Keratinocyte (primary cell): ENCODE measurements around the gene TMEM123. TPM values are rescaled to one million over a fixed set of nuclear protein-coding genes. Genes with fewer than 3 reads are reported as not detected.

Experiments
- DNase-seq: peaks from one replicate; pipeline ENCODE4 v3.0.0-alpha.2; 2011; ENCODE audit warnings: low read depth, missing footprints, low spot score
- FAIRE-seq: peaks from 2 replicates; lab custom pipeline; 2011; peaks lifted over from hg19 to GRCh38; lab: Jason Lieb, UNC
- H2AFZ ChIP-seq: 2 replicates; pipeline ENCODE4 v1.6.0; 2012; ENCODE audit warnings: low read length, control low read depth, inconsistent platforms; ENCODE audit not compliant: control insufficient read depth
- H3K27ac ChIP-seq: 2 replicates; pipeline ENCODE4 v1.5.1; 2011; ENCODE audit warnings: low read length; ENCODE audit not compliant: control insufficient read depth, insufficient read depth
- H3K27me3 ChIP-seq: 3 replicates; pipeline ENCODE4 v1.6.0; 2011; ENCODE audit warnings: low read length; ENCODE audit not compliant: control insufficient read depth, insufficient read depth; ENCODE audit errors: extremely low read depth
- H3K36me3 ChIP-seq, 2 experiments: 2 replicates in 1 of 2; 3 replicates in 1 of 2; pipeline ENCODE4 v1.5.1; 2011; ENCODE audit warnings: low read length in 2 of 2, mild to moderate bottlenecking in 1 of 2; ENCODE audit not compliant: control insufficient read depth in 2 of 2, insufficient read depth in 2 of 2; ENCODE audit errors: extremely low read depth in 1 of 2
- H3K4me1 ChIP-seq: 3 replicates; pipeline ENCODE4 v1.5.1; 2011; ENCODE audit warnings: low read length; ENCODE audit not compliant: control insufficient read depth, insufficient read depth; ENCODE audit errors: extremely low read depth
- H3K4me2 ChIP-seq: 3 replicates; pipeline ENCODE4 v1.6.0; 2011; ENCODE audit warnings: low read depth, low read length; ENCODE audit not compliant: control insufficient read depth, insufficient read depth; ENCODE audit errors: extremely low read depth
- H3K4me3 ChIP-seq, 3 experiments: fragments of 200-600 bp in 1 of 3; sonication (generic) in 1 of 3; 2 replicates in 2 of 3; 3 replicates in 1 of 3; pipeline ENCODE4 v1.5.1; 2011 to 2016; ENCODE audit warnings: low read length in 3 of 3, mild to moderate bottlenecking in 3 of 3, control low read depth in 2 of 3, inconsistent platforms in 1 of 3, low read depth in 1 of 3, mixed read lengths in 1 of 3, mixed run types in 1 of 3, moderate library complexity in 1 of 3; ENCODE audit not compliant: control insufficient read depth in 2 of 3, insufficient read depth in 2 of 3; ENCODE audit errors: extremely low read depth in 1 of 3
- H3K79me2 ChIP-seq: 2 replicates; pipeline ENCODE4 v1.6.0; 2012; ENCODE audit warnings: low read length; ENCODE audit not compliant: control insufficient read depth, insufficient read depth
- H3K9ac ChIP-seq: 3 replicates; pipeline ENCODE4 v1.6.0; 2011; ENCODE audit warnings: low read length; ENCODE audit not compliant: control insufficient read depth, insufficient read depth; ENCODE audit errors: extremely low read depth
- H3K9me1 ChIP-seq: 3 replicates; pipeline ENCODE4 v1.6.0; 2011; ENCODE audit warnings: low read length; ENCODE audit not compliant: control insufficient read depth, insufficient read depth; ENCODE audit errors: extremely low read depth
- H3K9me3 ChIP-seq: 2 replicates; pipeline ENCODE4 v1.5.1; 2012; ENCODE audit warnings: low read depth, low read length; ENCODE audit not compliant: control insufficient read depth
- H4K20me1 ChIP-seq: 3 replicates; pipeline ENCODE4 v1.6.0; 2011; ENCODE audit warnings: low read length; ENCODE audit not compliant: control insufficient read depth, insufficient read depth; ENCODE audit errors: extremely low read depth
- CTCF ChIP-seq, 3 experiments: IDR thresholded peaks in 1 of 3; conservative IDR thresholded peaks in 1 of 3; optimal IDR thresholded peaks in 1 of 3; 2 replicates in 2 of 3; 3 replicates in 1 of 3; pipeline versions ENCODE3 to v1.5.1; 2011; ENCODE audit warnings: low read length in 3 of 3, mild to moderate bottlenecking in 3 of 3, moderate library complexity in 2 of 3, control low read depth in 1 of 3, inconsistent platforms in 1 of 3; ENCODE audit not compliant: insufficient read depth in 2 of 3; ENCODE audit errors: extremely low read depth in 1 of 3
- EZH2 ChIP-seq: IDR thresholded peaks from one replicate; pipeline ENCODE4 v1.6.1; 2012; ENCODE audit warnings: inconsistent platforms, mild to moderate bottlenecking, low read length, moderate library complexity
- dilution Hi-C: fragments of 300-500 bp; cut with MboI; formaldehyde crosslinking; loops from one replicate; pipeline ENCODE4 v1.7.0; 2020; ENCODE audit warnings: low sequenced_read_pairs; ENCODE audit not compliant: extremely low pct_ligation_motif_present
- polyA plus RNA-seq, 5 experiments: library from polyadenylated mRNA; depleted of rRNA in 3 of 5; stranded (reverse) in 3 of 5; stranded (forward) in 1 of 5; unstranded in 1 of 5; fragments of >200 nt; gene quantifications; 1 replicate in 1 of 5; 2 replicates in 3 of 5; 3 replicates in 1 of 5; pipeline versions ENCODE4 v1.2.1 to v1.2.3, GENCODE V29; 2011 to 2012; ENCODE audit warnings: missing spikeins in 2 of 5, low read depth in 1 of 5, low replicate concordance in 1 of 5

The TMEM123 gene
- polyA plus RNA-seq, 1 donor (not counting 4 experiments of a cell fraction or from before 2014, with no cell fraction given), result 408 TPM

DNA sequence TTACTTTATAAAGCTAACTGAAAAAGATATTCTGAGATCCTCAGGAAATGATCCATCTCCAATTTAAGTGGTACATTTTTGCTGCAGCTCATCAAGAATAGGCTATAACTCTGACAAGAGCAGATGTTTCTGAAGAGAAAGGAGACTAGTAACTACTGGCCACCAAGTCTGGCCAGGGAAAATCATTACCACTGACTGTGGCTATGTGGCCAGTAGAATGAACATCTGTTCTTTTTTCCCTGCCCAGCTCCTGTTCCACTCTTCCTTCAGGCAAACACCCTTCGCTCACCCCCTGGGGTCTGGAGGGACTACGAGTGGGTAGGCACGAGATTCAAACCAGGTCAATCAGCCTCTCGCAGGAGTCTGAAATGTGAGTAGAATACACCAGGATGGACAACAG, 23.9 kb downstream of the TMEM123 start:
- H3K4me3 ChIP-seq, result no peak overlapping the region
- TF ChIP-seq EZH2 (no peak), CTCF (optimal IDR thresholded peaks at IDR 0.05 in 1 of 3, IDR thresholded peaks at IDR 0.05 in 1 of 3, conservative IDR thresholded peaks at IDR 0.05 in 1 of 3; ENCODE audit: extremely low read depth in 1 of 3, insufficient read depth in 2 of 3, low read length in 3 of 3) (no peak)
- no peak for FAIRE-seq
- no peak overlapping the region for H3K4me2 ChIP-seq
- peaks cover 3 to 4% of the 10 kb centered on the region in 2 experiments for H3K36me3 ChIP-seq
- H3K27me3 ChIP-seq, result no peaks in the 10 kb centered on the region
- H3K9ac ChIP-seq, result no peak overlapping the region
- no peaks in the 10 kb centered on the region for H3K9me1 ChIP-seq
- peaks cover 50% of the 10 kb centered on the region for H3K79me2 ChIP-seq
- DNase-seq, result no peak
- no peaks in the 10 kb centered on the region for H4K20me1 ChIP-seq
- no peak overlapping the region for H3K27ac ChIP-seq
- peaks cover 6% of the 10 kb centered on the region for H3K9me3 ChIP-seq
- no peaks in the 10 kb centered on the region for H3K4me1 ChIP-seq
- dilution Hi-C loops, result no loop called here
- H2AFZ ChIP-seq, result no peak overlapping the region

- peaks cover 3 to 8% of the 10 kb centered on the region in 2 experiments for H3K36me3 ChIP-seq
- peaks cover 52% of the 10 kb centered on the region for H3K79me2 ChIP-seq
- no peak for DNase-seq
- no peaks in the 10 kb centered on the region for H3K9me1 ChIP-seq
- no peak overlapping the region for H3K9ac ChIP-seq
- no peak for TF ChIP-seq CTCF (optimal IDR thresholded peaks at IDR 0.05 in 1 of 3, IDR thresholded peaks at IDR 0.05 in 1 of 3, conservative IDR thresholded peaks at IDR 0.05 in 1 of 3; ENCODE audit: extremely low read depth in 1 of 3, insufficient read depth in 2 of 3, low read length in 3 of 3)
- no peak for TF ChIP-seq EZH2
- FAIRE-seq, result no peak
- H3K4me1 ChIP-seq, result no peaks in the 10 kb centered on the region
- no peaks in the 10 kb centered on the region for H4K20me1 ChIP-seq
- H3K4me3 ChIP-seq, result no peak overlapping the region
- no peak overlapping the region for H2AFZ ChIP-seq
- no peak overlapping the region for H3K4me2 ChIP-seq
- H3K27ac ChIP-seq, result no peak overlapping the region
- dilution Hi-C loops, result no loop called here
- no peaks in the 10 kb centered on the region for H3K9me3 ChIP-seq
- H3K27me3 ChIP-seq, result no peaks in the 10 kb centered on the region
Observed at GRCh38 chr11:102427068-102427467, 25.5 kb downstream of the TMEM123 start.
